Activated T-helper 9 cell treated with anti-CD3 and anti-CD28 coated beads, Interleukin-2, amount 50 U/mL, for 16 hours (primary cell): Measurements from ENCODE around the gene MRPS16.

ENCODE experiments used
- DNase-seq: peaks from one replicate; pipeline ENCODE4 v3.0.0-alpha.2; 2020; ENCODE audit warnings: low read depth

Gene MRPS16

DNA sequence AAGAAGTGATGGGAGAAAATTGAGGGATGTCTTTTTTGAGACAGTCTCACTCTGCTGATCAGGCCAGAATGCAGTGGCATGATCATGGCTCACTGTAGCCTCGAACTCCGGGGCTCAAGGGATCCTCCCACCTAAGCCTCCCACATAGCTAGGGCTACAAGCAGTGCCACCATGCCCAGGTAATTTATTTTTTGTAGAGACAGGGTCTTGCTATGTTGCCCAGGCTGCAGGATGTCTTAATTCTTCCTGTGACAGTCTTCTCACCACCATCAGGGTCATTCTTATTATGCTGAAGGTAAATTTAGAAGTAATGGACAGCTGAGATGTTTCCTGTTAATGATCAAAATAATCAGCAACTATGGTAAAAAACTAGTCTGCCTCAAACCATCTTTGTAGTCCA is 12.5 kb downstream of the MRPS16 start:
- DNase-seq = no peak

DNA sequence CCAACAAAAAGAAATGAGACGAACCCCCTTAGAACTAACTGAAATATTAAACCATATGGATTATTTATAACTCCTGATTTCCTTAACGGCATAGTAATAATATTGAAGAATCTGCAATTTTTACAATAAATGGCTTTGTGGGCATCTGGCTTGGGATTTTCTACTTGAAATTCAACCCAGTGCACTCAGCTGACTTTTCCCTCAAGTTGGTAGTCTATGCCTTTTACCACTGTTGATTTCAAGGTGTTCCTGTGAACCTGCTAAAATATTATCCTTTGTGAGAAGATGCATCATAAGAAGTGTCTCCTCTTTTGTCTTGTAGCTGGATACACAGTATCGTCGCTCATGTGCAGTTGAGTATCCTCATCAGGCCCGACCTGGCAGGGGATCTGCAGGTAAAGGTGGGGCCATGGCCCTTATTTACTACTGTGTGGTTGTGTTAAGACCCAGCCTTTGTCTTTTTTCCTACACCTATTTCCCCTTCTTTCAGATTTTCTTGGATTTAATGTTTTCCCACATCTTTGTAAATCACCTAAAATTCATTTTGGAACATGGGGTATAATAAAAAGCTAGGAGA is 13.4 kb downstream of the MRPS16 start:
- DNase-seq = no peak

DNA sequence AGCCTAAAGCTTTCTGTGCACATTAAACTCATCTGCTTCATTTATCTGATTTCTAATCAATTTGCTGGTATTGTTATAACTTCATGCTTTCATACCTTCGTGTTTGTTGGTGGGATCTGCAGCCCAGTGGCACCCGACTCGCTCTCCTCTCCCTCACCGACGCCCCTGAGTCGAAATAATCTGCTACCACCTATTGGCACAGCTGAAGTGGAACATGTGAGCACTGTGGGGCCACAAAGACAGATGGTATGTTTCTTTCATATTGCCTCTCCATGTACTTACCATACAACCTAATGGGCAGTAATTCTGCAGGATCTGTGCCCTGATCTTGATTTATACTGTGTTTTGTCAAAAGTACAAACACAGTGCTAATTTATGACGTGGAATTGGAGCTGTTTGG is 17.7 kb downstream of the MRPS16 start:
- no peak for DNase-seq

DNA sequence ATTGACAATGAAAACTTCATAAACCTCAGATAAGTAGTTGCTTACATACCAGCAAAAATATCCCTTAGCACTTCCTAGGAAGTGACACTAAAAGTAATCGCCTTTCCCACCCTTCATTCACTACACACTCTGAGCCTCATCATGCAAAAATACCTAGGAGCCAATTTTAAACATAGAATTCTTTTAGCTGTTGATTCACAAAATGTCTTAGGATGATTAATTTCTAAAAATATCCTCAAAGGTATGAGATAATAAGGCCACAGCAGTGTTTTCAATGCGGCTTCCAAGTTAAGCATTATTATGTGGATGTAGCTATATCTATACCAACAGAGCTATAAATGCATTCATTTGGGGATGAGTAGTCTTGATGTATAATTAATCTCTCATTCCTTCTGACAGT is 18.6 kb downstream of the MRPS16 start:
- no peak for DNase-seq

DNA sequence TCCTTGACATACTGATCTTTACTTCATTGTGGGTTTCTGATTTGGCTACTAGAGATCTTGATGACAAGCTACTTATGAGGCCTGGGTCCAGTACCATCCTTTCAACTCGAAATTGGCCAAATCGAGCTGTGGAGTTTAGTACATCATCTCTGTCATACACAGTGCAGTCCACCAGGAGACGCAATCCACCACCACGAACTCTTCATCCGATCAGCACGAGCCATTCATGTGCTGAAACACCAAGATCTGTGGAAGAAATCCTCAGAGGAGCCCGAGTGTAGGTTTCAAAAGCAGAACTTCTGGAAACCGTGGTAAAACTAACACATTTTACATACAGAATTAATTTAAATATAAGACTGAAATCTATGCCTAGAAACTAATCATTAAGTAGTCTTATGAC is 19.6 kb downstream of the MRPS16 start:
- DNase-seq = no peak

DNA sequence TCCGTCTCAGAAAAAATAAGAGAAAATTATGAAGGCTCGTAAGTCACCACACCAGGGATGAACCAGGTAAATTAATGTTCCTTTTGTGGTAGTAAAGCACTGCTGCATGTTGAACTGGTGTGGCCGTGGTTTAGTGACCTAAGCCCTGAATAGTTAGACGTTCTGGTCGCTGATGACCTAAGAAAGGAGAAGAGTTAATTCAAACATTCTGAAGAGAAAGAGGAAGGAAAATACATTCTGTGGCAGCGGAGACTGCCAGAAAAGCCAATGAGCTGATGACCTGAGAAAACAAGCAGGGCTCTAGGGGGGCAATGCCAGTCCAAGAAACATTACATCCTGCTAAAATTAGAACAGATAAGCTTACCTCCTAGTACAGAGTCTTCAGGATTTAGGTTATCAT is 22.9 kb downstream of the MRPS16 start:
- DNase-seq = no peak

DNA sequence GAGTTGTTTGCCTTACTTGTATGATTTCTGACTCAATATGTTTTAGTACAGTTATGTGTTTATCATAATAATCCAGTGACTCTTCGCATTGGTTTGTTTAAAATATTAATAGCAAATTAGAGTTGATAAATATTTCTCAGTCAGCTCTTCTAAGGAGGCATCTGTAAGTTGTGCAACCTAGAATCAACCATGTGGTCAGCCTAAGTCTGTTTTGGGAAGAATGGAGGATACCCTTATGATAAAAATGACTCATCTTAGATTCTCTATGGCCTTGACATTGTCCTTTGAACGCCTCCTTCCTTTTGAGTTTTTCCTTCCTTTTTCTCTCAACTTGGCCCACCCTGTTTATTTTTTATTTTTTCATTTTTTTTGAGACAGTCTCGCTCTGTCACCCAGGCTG is 24.2 kb downstream of the MRPS16 start:
- no peak for DNase-seq

DNA sequence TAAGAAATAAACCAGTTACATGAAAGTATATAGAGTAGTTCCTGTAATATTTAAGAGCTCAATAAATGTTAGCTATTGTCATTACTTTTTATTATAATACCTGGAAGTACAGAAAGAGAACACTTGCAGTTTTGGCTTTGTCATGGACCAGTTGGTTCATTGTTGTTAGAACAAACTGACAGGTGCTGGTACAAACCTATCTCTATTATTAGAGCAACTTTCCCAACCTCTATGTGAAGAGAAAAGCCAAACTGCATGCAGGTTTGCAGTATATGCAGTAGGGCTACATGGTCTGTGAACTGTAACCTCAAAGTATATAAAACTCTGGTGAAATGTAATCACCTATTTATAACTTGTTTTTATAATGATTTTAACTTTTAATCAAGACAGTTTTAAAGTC is 25.8 kb downstream of the MRPS16 start:
- DNase-seq = no peak

DNA sequence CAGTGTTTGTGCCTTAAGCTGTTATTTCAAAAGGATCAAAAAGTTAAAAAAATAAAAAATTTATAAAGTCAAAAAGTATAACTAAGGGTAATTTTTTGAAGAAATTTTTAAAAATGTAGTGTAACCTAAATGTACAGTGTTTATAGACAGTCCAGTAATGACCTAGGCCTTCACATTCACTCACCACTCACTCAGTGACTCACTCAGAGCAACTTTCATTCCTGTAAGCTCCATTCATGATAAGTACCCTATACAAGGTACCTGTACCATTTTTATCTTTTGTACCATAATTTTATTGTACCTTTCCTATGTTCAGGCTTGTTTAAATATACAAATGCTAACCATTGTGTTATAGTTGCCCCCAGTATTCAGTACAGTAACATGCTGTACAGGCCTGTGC is 26.9 kb downstream of the MRPS16 start:
- no peak for DNase-seq

DNA sequence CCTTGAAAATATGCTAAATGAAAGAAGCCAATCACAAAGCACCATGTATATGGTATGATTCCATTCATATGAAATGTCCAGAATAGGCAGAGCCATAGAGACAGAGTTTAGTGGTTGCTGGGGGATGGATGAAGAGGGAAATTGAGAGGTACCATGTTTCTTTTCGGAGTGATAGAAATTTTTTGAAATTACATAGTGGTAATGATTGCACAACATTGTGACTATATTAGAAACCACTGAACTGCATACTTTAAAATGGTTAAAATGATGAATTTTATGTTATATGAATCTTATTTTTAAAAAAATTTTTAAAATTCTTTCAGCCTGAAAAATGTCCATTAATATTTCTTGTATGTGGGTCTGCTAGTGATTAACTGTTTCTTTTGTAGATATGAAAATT is 31.5 kb downstream of the MRPS16 start:
- no peak for DNase-seq

DNA sequence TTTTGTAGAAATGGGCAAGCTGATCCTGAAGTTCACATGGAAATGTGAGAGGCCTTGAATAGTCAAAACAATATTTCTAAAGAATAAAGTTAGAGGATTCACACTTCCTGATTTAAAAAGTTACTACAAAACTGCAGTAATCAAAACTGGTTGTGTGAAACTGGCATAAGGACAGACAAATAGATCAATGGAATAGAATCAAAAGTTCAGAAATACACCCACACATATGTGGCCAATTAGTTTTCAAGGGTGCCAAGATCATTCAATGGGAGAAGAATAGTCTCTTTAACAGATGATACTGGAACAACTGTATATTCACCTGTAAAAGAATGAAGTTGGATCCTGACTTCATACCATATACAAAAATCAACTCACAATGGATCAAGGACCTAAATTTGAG is 33.1 kb downstream of the MRPS16 start:
- no peak for DNase-seq

DNA sequence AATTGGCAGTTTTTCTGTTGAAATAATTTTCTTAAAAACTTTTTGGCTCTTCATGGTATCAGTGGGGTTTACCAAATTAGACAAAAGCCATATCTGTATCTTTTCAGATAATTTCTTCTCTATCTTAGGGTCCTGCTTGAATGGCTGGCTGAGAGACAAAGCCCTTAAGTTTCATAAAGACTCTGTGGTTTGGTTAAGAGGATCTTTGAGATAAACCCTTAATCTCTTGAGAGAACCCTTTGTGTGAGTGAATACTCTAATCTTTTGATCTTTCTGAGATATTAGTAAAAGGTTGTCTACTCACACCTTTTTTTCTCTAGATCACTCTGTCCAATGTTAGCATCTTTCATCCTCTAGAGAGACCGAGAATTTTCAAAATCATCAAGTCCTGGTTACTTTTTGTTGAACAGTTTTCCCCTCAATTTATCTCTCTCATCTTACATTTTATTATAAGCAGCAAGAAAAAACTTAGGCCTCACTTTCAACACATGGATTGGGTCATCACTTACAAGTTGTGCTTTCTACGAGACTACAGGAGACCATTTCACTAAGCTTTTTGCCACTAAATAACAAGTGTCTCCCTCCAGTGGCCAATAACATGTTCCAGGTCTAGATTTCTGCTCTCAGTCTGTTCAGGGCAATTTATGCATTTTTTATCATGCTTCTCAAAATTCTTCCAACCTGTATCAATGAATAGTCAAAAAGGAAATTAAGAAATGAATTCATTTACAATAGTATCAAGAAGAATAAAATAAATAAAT is 33.8 kb downstream of the MRPS16 start:
- DNase-seq = no peak

DNA sequence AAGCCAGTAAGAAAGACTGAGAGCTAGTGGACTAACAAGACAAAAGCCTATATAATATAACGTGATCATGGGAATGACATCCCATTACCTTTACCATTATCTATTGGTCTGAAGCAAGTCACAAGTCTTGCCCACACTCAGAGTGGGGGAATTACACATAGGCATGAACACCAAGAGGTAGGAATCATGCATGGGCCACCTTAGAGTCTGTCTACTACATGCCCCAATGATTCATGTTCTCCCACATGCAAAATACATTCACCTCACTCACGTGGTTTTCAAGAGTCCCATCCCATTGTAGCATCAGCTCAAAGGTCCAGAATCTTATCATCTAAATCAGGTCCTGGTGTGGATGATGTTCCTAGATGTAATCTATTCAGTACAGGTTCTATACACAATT is 34.8 kb downstream of the MRPS16 start:
- no peak for DNase-seq

DNA sequence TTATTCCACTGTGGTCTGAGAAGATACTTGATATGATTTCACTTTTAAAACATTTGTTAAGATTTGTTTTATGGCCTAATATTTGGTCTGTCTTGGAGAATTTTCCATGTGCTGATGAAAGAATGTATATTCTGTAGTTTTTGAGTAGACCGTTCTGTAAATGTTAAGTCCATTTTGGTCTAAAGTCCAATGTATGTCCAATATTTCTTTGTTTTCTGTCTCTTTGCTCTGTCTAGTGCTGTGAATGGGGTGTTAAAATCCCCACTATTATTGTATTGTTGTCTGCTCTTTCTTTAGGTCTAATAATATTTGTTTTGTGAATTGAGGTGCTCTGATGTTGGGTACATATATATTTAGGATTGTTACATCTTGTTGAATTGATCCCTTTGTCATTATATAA is 36.7 kb downstream of the MRPS16 start:
- no peak for DNase-seq

DNA sequence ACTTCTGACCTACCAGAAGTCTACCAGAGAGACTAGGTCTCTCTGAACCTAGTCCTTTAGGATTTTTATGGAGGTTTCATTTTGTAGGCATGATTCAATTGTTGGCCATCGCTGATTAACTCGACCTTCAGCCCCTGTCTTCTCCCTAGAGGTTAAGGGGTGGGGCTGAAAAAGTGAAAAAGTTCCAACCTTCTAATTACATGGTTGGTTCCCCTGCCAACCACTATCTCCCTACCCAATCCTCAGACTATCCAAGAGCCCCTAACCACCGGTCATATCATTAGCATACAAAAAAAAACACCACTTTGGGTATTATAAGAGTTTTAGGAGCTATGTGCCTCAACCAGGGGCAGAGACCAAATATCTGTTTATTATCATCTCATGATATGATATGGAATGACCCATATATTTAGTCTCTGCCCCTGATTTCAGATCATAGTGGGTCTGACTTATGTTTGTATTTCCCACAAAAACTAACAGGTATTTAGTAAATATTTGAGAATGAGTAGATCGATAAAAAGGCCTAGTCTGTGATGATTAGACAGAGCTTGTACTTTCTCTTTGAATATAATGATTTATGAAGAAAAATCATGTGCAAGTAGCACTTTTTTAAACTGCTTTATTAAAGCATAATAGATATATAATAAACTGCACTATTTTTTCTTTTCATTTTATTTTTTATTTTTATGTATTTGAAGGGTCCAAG is 41.2 kb downstream of the MRPS16 start:
- no peak for DNase-seq

DNA sequence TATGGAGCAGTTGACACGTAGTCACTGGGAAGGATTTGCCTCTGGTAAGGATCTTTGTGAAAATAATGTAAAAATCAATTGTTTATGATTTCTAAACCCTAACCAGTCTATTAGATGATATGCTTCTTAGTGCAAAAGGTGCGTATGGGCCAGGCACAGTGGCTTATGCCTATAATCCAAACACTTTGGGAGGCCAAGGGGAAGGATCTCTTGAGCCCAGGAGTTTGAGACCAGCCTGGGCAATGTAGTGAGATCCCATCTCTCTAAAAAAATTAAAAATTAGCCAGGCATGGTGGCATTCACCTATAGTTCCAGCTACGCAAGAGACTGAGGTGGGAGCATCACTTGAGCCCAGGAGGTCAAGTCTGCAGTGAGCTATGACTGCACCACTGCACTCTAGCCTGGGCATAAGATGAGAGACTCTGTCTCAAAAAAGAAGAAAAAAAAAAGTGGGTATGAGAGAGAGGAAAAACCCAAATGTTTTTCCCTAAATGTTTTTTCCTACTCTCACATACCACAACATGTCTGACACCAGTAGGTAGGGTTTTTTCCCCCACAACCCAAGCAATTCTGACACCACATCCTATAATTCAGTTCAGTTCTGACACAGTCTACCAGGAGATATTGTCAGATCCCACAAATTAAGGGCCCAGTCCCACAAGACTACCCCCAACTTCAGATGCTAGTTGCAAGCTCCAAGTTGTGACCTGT is 41.9 kb downstream of the MRPS16 start:
- DNase-seq = no peak

DNA sequence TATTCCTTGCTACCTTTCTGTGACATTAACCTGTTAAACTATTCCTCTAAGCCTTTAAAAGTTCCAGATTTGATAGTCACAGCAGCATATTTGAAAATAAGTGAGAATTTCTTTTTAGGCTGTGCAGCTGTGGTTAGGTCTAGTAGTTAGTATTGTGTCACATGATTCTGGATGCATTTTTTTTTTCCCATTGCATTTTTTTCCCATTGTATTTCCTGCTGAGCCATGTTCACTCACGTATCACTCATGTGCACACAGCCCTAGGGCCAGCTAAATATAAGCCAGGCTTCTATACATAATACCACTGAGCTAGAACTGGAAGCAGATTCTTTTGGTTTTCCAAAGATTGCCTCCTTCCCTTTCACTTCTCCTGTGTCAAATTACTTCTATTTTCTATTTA is 42.7 kb downstream of the MRPS16 start:
- DNase-seq = no peak

DNA sequence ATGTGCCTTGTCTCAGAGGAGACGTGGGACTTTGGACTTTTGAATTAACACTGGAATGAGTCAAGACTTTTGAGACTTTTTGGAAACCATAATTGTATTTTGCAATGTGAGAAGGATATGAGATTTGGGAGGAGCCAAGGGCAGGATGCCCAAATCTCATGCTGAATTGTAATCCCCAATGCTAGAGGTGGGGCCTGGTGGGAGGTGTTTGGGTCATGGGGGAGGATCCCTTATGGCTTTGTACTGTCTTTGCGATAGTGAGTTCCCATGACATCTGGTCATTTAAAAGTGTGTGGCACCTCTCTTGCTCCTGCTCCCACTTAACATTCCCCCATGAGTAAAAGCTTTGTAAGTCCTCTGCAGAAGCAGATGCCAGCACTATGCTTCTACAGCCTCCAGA is 44.6 kb downstream of the MRPS16 start:
- no peak for DNase-seq

DNA sequence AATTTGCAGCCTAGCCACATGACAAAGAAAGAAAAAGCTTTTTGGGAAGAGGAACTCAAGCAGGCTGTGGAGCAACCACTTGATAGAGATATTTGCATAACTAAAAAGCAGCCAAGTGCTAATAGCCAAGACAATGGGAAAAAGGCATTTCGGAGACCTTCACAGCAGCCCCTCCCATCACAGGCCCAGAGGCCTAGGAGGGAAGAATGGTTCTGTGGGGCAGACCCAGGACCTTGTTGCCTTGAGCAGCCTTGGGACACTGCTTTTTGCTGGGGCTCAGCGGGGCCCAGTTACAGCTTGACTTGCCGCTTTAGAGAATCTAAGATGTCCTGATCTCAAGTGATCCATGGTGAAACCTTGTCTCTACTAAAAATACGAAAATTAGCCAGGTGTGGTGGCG is 46.1 kb downstream of the MRPS16 start:
- DNase-seq = no peak

DNA sequence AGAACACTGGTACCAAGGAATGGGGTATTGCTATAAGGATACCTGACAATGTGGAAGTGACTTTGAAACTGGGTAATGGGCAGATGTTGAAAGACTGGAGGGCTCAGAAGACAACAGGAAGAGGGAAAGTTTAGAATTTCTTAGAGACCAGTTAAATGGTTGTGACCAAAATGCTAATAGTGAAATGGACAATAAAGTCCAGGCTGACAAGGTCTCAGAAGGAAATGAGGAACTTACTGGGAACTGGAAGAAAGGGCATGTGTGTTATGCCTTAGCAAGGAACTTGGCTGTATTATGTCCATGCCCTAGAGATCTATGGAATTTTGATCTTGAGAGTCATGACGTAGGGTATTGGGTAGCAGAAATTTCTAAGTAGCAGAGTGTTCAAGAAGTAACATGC is 46.6 kb downstream of the MRPS16 start:
- no peak for DNase-seq

DNA sequence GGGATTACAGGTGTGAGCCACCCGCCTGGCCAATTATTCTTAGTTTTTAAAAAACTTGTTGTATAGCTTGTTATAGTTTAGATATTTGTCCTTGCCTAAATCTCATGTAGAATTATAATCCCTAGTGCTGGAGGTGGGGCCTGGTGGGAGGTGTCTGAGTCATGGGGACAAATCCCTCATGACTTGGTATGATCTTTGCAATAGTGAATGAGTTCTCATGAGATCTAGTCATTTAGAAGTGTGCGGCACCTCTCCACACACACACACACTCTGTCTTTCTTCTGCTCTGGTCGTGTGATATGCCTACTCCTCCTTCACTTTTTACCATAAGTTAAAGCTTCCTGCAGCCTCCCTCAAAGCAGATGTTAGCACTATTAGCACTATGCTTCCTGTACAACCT is 47.4 kb downstream of the MRPS16 start:
- no peak for DNase-seq
